ENCODE results near the gene SALL1. TPM values are rescaled to one million over a fixed set of nuclear protein-coding genes. Genes with fewer than 3 reads are reported as not detected.

SALL1 gene
- total RNA-seq, 1 experiment from 2014 or later: not detected

- no TSS peak for BruUV-seq (replicated peaks)
- H3K4me1 Mint-ChIP-seq (ENCODE audit: insufficient read depth, unreplicated experiment): no peaks in the 10 kb centered on the region
- no peak for TF ChIP-seq CTCF (IDR thresholded peaks at IDR 0.05; ENCODE audit: unreplicated experiment)
- CTCF ChIA-PET: no interaction called here
- H3K27ac Mint-ChIP-seq (ENCODE audit: low read depth, unreplicated experiment): no peak overlapping the region
- POLR2A ChIA-PET: no interaction called here
- no peaks in the 10 kb centered on the region for H3K27me3 Mint-ChIP-seq (ENCODE audit: insufficient read depth, unreplicated experiment)
- DNase-seq (ENCODE audit: unreplicated experiment): no peak
- intact Hi-C loops (cut with micrococcal nuclease): no loop called here
- H3K4me3 Mint-ChIP-seq (ENCODE audit: unreplicated experiment): no peak overlapping the region
- no peaks in the 10 kb centered on the region for H3K36me3 Mint-ChIP-seq (ENCODE audit: insufficient read depth, unreplicated experiment)
- no peaks in the 10 kb centered on the region for H3K9me3 Mint-ChIP-seq (ENCODE audit: unreplicated experiment)
Measured at GRCh38 chr16:51119973-51120729, 30.9 kb downstream of the SALL1 start.

- H3K36me3 Mint-ChIP-seq (ENCODE audit: insufficient read depth, unreplicated experiment): no peaks in the 10 kb centered on the region
Measured at GRCh38 chr16:51119556-51119955, 31.5 kb downstream of the SALL1 start.

GRCh38 chr16:51116353-51116752 is 34.7 kb downstream of the SALL1 start:
- Mint-ChIP-seq H3K4me3 (ENCODE audit: unreplicated experiment) (no peak overlapping the region), H3K4me1 (ENCODE audit: insufficient read depth, unreplicated experiment) (no peaks in the 10 kb centered on the region), H3K27ac (ENCODE audit: low read depth, unreplicated experiment) (no peak overlapping the region), H3K9me3 (ENCODE audit: unreplicated experiment) (no peaks in the 10 kb centered on the region), H3K27me3 (ENCODE audit: insufficient read depth, unreplicated experiment) (no peaks in the 10 kb centered on the region), H3K36me3 (ENCODE audit: insufficient read depth, unreplicated experiment) (no peaks in the 10 kb centered on the region)
- TF ChIP-seq CTCF (IDR thresholded peaks at IDR 0.05; ENCODE audit: unreplicated experiment): no peak
- no TSS peak for BruUV-seq (replicated peaks)
- DNase-seq (ENCODE audit: unreplicated experiment): no peak
- POLR2A ChIA-PET: interaction anchor here (0.9 kb wide), 1 partner anchor 17 kb away, joined by 3 read pairs; no protein-coding TSS in a partner anchor
- intact Hi-C loops (cut with micrococcal nuclease): no loop called here
- CTCF ChIA-PET: no interaction called here

More at GRCh38 chr16:51119556-51119955, 31.5 kb downstream of the SALL1 start:
- Mint-ChIP-seq H3K4me3 (ENCODE audit: unreplicated experiment) (no peak overlapping the region), H3K9me3 (ENCODE audit: unreplicated experiment) (no peaks in the 10 kb centered on the region), H3K4me1 (ENCODE audit: insufficient read depth, unreplicated experiment) (no peaks in the 10 kb centered on the region), H3K27me3 (ENCODE audit: insufficient read depth, unreplicated experiment) (no peaks in the 10 kb centered on the region), H3K27ac (ENCODE audit: low read depth, unreplicated experiment) (no peak overlapping the region)
- no peak for TF ChIP-seq CTCF (IDR thresholded peaks at IDR 0.05; ENCODE audit: unreplicated experiment)
- intact Hi-C loops (cut with micrococcal nuclease): no loop called here
- ChIA-PET POLR2A (no interaction called here), CTCF (interaction anchor here (0.9 kb wide), 1 partner anchor 405 kb away, joined by 3 read pairs; no protein-coding TSS in a partner anchor)
- BruUV-seq (replicated peaks): no TSS peak
- no peak for DNase-seq (ENCODE audit: unreplicated experiment)

GRCh38 chr16:51114382-51114781 is 36.7 kb downstream of the SALL1 start:
- ChIA-PET POLR2A (no interaction called here), CTCF (interaction anchor here (0.8 kb wide), 1 partner anchor 13 kb away, joined by 3 read pairs; no protein-coding TSS in a partner anchor)
- BruUV-seq (replicated peaks): no TSS peak
- intact Hi-C loops (cut with micrococcal nuclease): no loop called here
- Mint-ChIP-seq H3K9me3 (ENCODE audit: unreplicated experiment) (no peaks in the 10 kb centered on the region), H3K27me3 (ENCODE audit: insufficient read depth, unreplicated experiment) (no peaks in the 10 kb centered on the region), H3K4me3 (ENCODE audit: unreplicated experiment) (no peak overlapping the region), H3K4me1 (ENCODE audit: insufficient read depth, unreplicated experiment) (no peaks in the 10 kb centered on the region), H3K36me3 (ENCODE audit: insufficient read depth, unreplicated experiment) (no peaks in the 10 kb centered on the region), H3K27ac (ENCODE audit: low read depth, unreplicated experiment) (no peak overlapping the region)
- DNase-seq (ENCODE audit: unreplicated experiment): no peak
- no peak for TF ChIP-seq CTCF (IDR thresholded peaks at IDR 0.05; ENCODE audit: unreplicated experiment)
